H9 (cell line): ENCODE measurements around the gene HPS4. TPM values are rescaled to one million over a fixed set of nuclear protein-coding genes. Genes with fewer than 3 reads are reported as not detected.
A peak's percentile ranks its signal among the peaks of the same experiment; 100 is the strongest.

Source experiments
- DNase-seq: peaks from one replicate; pipeline ENCODE4 v3.0.0-alpha.2; 2017
- H2AFZ ChIP-seq: one replicate; pipeline ENCODE4 v1.6.1; 2013; ENCODE audit warnings: mild to moderate bottlenecking, low read length, control low read depth, moderate library complexity
- H2AK5ac ChIP-seq: 2 replicates; pipeline ENCODE4 v1.6.1; 2013; ENCODE audit warnings: low read length, control low read depth, mixed read lengths; ENCODE audit not compliant: insufficient read length
- H2BK120ac ChIP-seq: one replicate; pipeline ENCODE4 v1.6.1; 2013; ENCODE audit warnings: low read depth, mild to moderate bottlenecking, low read length, control low read depth, inconsistent platforms; ENCODE audit not compliant: poor library complexity, severe bottlenecking
- H2BK12ac ChIP-seq: 2 replicates; pipeline ENCODE4 v1.6.1; 2013; ENCODE audit warnings: low read length, control low read depth, mixed read lengths, low read depth; ENCODE audit not compliant: insufficient read length
- H2BK15ac ChIP-seq: 2 replicates; pipeline ENCODE4 v1.6.1; 2013; ENCODE audit warnings: low read depth, low read length, control low read depth
- H2BK20ac ChIP-seq: one replicate; pipeline ENCODE4 v1.6.1; 2013; ENCODE audit warnings: low read depth, mild to moderate bottlenecking, low read length, control low read depth, inconsistent platforms; ENCODE audit not compliant: poor library complexity, severe bottlenecking
- H2BK5ac ChIP-seq: 2 replicates; pipeline ENCODE4 v1.6.1; 2013; ENCODE audit warnings: low read length, control low read depth, mixed read lengths; ENCODE audit not compliant: insufficient read length
- H3K14ac ChIP-seq: 2 replicates; pipeline ENCODE4 v1.6.1; 2013; ENCODE audit warnings: low read length, control low read depth; ENCODE audit not compliant: insufficient read depth
- H3K18ac ChIP-seq: 2 replicates; pipeline ENCODE4 v1.6.1; 2013; ENCODE audit warnings: low read depth, mild to moderate bottlenecking, mixed read lengths, low read length, control low read depth; ENCODE audit not compliant: insufficient read length
- H3K23ac ChIP-seq: 2 replicates; pipeline ENCODE4 v1.6.1; 2013; ENCODE audit warnings: low read length, control low read depth, mixed read lengths, low read depth; ENCODE audit not compliant: insufficient read length
- H3K23me2 ChIP-seq: 2 replicates; pipeline ENCODE4 v1.6.1; 2013; ENCODE audit warnings: low read depth, mild to moderate bottlenecking, mixed read lengths, low read length, control low read depth; ENCODE audit not compliant: insufficient read length, poor library complexity, severe bottlenecking
- H3K27ac ChIP-seq: 2 replicates; pipeline ENCODE4 v1.5.1; 2013; ENCODE audit warnings: low read length, control low read depth, mixed read lengths, low read depth; ENCODE audit not compliant: insufficient read length
- H3K27me3 ChIP-seq: 2 replicates; pipeline ENCODE4 v1.6.1; 2013; ENCODE audit warnings: low read length, control low read depth, inconsistent platforms; ENCODE audit not compliant: insufficient read depth
- H3K4ac ChIP-seq: 2 replicates; pipeline ENCODE4 v1.6.1; 2013; ENCODE audit warnings: low read depth, mild to moderate bottlenecking, control low read depth, inconsistent platforms, low read length, moderate library complexity
- H3K4me1 ChIP-seq: 2 replicates; pipeline ENCODE4 v1.6.1; 2013; ENCODE audit warnings: low read length, control low read depth, inconsistent platforms; ENCODE audit not compliant: insufficient read depth
- H3K4me2 ChIP-seq: 2 replicates; pipeline ENCODE4 v1.6.1; 2013; ENCODE audit warnings: low read length, control low read depth, mixed read lengths; ENCODE audit not compliant: insufficient read length, insufficient read depth
- H3K56ac ChIP-seq: 2 replicates; pipeline ENCODE4 v1.6.1; 2013; ENCODE audit warnings: low read depth, mild to moderate bottlenecking, mixed read lengths, low read length, control low read depth; ENCODE audit not compliant: insufficient read length
- H3K79me1 ChIP-seq: 2 replicates; pipeline ENCODE4 v1.6.1; 2013; ENCODE audit warnings: low read depth, mild to moderate bottlenecking, moderate library complexity, low read length, control low read depth, inconsistent platforms; ENCODE audit not compliant: insufficient read depth, poor library complexity, severe bottlenecking
- H3K79me2 ChIP-seq: 2 replicates; pipeline ENCODE4 v1.6.1; 2013; ENCODE audit warnings: low read length, control low read depth, inconsistent platforms; ENCODE audit not compliant: insufficient read depth
- H3K9ac ChIP-seq: 2 replicates; pipeline ENCODE4 v1.6.1; 2013; ENCODE audit warnings: low read length, control low read depth, mixed read lengths; ENCODE audit not compliant: insufficient read length; ENCODE audit errors: extremely low read depth
- H3K9me3 ChIP-seq: one replicate; pipeline ENCODE4 v1.6.1; 2013; ENCODE audit warnings: low read depth, low read length, inconsistent platforms; ENCODE audit not compliant: control insufficient read depth
- H3T11ph ChIP-seq: one replicate; pipeline ENCODE4 v1.6.1; 2013; ENCODE audit warnings: mild to moderate bottlenecking, low read length, control low read depth, inconsistent platforms
- H4K20me1 ChIP-seq: one replicate; pipeline ENCODE4 v1.6.1; 2013; ENCODE audit not compliant: control insufficient read depth, insufficient read length, insufficient read depth
- H4K5ac ChIP-seq: 2 replicates; pipeline ENCODE4 v1.6.1; 2013; ENCODE audit warnings: low read depth, mild to moderate bottlenecking, mixed read lengths, low read length, control low read depth; ENCODE audit not compliant: insufficient read length
- H4K8ac ChIP-seq: replicated peaks from 2 replicates; pipeline ENCODE4 v1.6.1; 2013; ENCODE audit warnings: low read length, control low read depth, mixed read lengths, low read depth; ENCODE audit not compliant: insufficient read length
- H4K91ac ChIP-seq: 2 replicates; pipeline ENCODE4 v1.6.1; 2013; ENCODE audit warnings: low read depth, mild to moderate bottlenecking, moderate library complexity, mixed read lengths, low read length, control low read depth; ENCODE audit not compliant: insufficient read length
- H3K27ac Mint-ChIP-seq, 3 experiments: 2 replicates in 2 of 3; 3 replicates in 1 of 3; pipeline ENCODE4 v1.8.0; 2020 to 2021; ENCODE audit warnings: mixed read lengths in 3 of 3, mild to moderate bottlenecking in 1 of 3, moderate library complexity in 1 of 3
- H3K27me3 Mint-ChIP-seq: 2 replicates; pipeline ENCODE4 v1.8.0; 2021; ENCODE audit warnings: low read depth, mild to moderate bottlenecking, moderate library complexity, mixed read lengths
- H3K36me3 Mint-ChIP-seq, 3 experiments: 2 replicates in 2 of 3; 3 replicates in 1 of 3; pipeline ENCODE4 v1.8.0; 2020 to 2021; ENCODE audit warnings: low read depth in 3 of 3, mixed read lengths in 3 of 3; ENCODE audit not compliant: insufficient read depth in 1 of 3
- H3K4me1 Mint-ChIP-seq, 2 experiments: 2 replicates each; pipeline ENCODE4 v1.8.0; 2020; ENCODE audit warnings: mixed read lengths in 2 of 2
- H3K4me3 Mint-ChIP-seq, 2 experiments: 2 replicates in 1 of 2; 3 replicates in 1 of 2; pipeline ENCODE4 v1.8.0; 2020 to 2021; ENCODE audit warnings: mild to moderate bottlenecking in 2 of 2, mixed read lengths in 2 of 2, moderate library complexity in 1 of 2
- H3K9me3 Mint-ChIP-seq, 2 experiments: 2 replicates in 1 of 2; 3 replicates in 1 of 2; pipeline ENCODE4 v1.8.0; 2020; ENCODE audit warnings: mild to moderate bottlenecking in 2 of 2, mixed read lengths in 2 of 2, moderate library complexity in 1 of 2
- CTCF ChIP-seq: fragments of 200-600 bp; sonication (generic); conservative IDR thresholded peaks from 3 replicates; pipeline ENCODE4 v1.8.0; 2021; ENCODE audit warnings: antibody characterized with exemption, mild to moderate bottlenecking
- WGBS: extraction: QIAGEN DNeasy Blood & Tissue Kit; methylation state at CpG from one replicate; pipeline ENCODE4 v1.1.7; 2013; ENCODE audit warnings: missing lambda C conversion rate, low lambda C conversion rate, mixed read lengths; ENCODE audit not compliant: insufficient read length; ENCODE audit errors: extremely low coverage; 5-methylcytosine and 5-hydroxymethylcytosine counted together
- total RNA-seq: library from RNA; stranded (reverse); gene quantifications from 2 replicates; pipeline ENCODE4 v1.2.1, GENCODE V29; 2021

Gene HPS4
- total RNA-seq, 1 experiment from 2014 or later, result 26.2 TPM

DNA sequence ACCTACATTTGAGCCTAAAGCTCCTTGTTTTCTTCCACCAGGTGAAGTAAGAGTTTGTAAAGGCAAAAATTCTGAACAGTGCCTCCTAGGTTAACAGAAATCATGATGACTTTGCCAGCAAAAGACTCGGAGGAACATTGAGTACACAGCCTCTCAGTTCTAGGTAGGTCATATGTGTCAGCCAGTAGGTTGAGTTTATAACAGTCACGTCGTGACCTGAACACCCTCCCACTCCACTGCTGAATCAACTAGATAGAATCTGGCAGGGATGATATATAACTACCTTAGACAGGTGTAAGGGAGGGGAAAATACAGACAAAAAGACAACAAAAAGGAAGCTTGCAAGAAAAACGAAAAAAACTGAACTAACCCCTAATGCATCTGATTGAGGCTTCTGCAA, 67.3 kb downstream of the HPS4 start:
- WGBS, result no CpG with 5 or more reads among the region's 4 CpGs
- no peak overlapping the region for H2BK15ac ChIP-seq
- no peak overlapping the region for H3K18ac ChIP-seq
- H3K4me2 ChIP-seq, result no peak overlapping the region
- no peak overlapping the region for H4K8ac ChIP-seq
- H2BK120ac ChIP-seq, result no peak overlapping the region
- no peak overlapping the region for H2AFZ ChIP-seq
- no peaks in the 10 kb centered on the region for H3K23me2 ChIP-seq
- no peak overlapping the region for H2BK5ac ChIP-seq
- H3K79me1 ChIP-seq, result no peaks in the 10 kb centered on the region
- H3K4me1 ChIP-seq, result peaks cover 7% of the 10 kb centered on the region; the same call in 1 of the 2 replicates
- H2BK12ac ChIP-seq, result peak overlapping the region; percentile 30
- H3K23ac ChIP-seq, result no peak overlapping the region
- Mint-ChIP-seq H3K4me3 (no peak overlapping the region), H3K4me1 (peaks cover 21% of the 10 kb centered on the region in 2 experiments), H3K9me3 (no peaks in the 10 kb centered on the region), H3K36me3 (no peaks in the 10 kb centered on the region), H3K27ac (no peak overlapping the region), H3K27me3 (peaks cover 6% of the 10 kb centered on the region)
- H4K91ac ChIP-seq, result no peak overlapping the region
- no peak overlapping the region for H3K4ac ChIP-seq
- no peak overlapping the region for H3K9ac ChIP-seq
- H3K27ac ChIP-seq, result no peak overlapping the region
- no peaks in the 10 kb centered on the region; the same call in 1 of the 2 replicates for H3K27me3 ChIP-seq
- H2BK20ac ChIP-seq, result no peak overlapping the region
- no peak overlapping the region for H3K14ac ChIP-seq
- TF ChIP-seq CTCF, result no peak
- H3K79me2 ChIP-seq, result no peaks in the 10 kb centered on the region
- no peak overlapping the region for H3K56ac ChIP-seq
- H4K5ac ChIP-seq, result no peak overlapping the region
- no peak overlapping the region for H3T11ph ChIP-seq
- H3K9me3 ChIP-seq, result no peaks in the 10 kb centered on the region
- H4K20me1 ChIP-seq, result no peaks in the 10 kb centered on the region
- DNase-seq, result no peak
- no peak overlapping the region for H2AK5ac ChIP-seq
